Immature natural killer cell (primary cell): ENCODE data around the gene FMN1. TPM values are rescaled to one million over a fixed set of nuclear protein-coding genes. Genes with fewer than 3 reads are reported as not detected.

Experiments used
- DNase-seq, 3 donors: peaks; one replicate each; pipeline ENCODE4 v3.0.0; 2022; ENCODE audit warnings: mixed read lengths in 1 of 3
- H3K27ac Mint-ChIP-seq, 6 donors: one replicate each; pipeline ENCODE4 v1.8.0; 2020; ENCODE audit warnings: mixed read lengths in 6 of 6, mild to moderate bottlenecking in 5 of 6, inconsistent platforms in 4 of 6, moderate library complexity in 3 of 6
- H3K27me3 Mint-ChIP-seq, 3 donors: one replicate each; pipeline ENCODE4 v1.8.0; 2020 to 2021; ENCODE audit warnings: low read depth in 3 of 3, mild to moderate bottlenecking in 3 of 3, mixed read lengths in 3 of 3, moderate library complexity in 3 of 3, inconsistent platforms in 1 of 3
- H3K36me3 Mint-ChIP-seq, 3 donors: one replicate each; pipeline ENCODE4 v1.8.0; 2020; ENCODE audit warnings: mixed read lengths in 3 of 3, inconsistent platforms in 2 of 3, mild to moderate bottlenecking in 2 of 3
- H3K4me1 Mint-ChIP-seq, 2 donors: one replicate each; pipeline ENCODE4 v1.8.0; 2020; ENCODE audit warnings: inconsistent platforms in 2 of 2, mild to moderate bottlenecking in 2 of 2, mixed read lengths in 2 of 2, moderate library complexity in 1 of 2
- H3K4me3 Mint-ChIP-seq, 5 donors: one replicate each; pipeline ENCODE4 v1.8.0; 2020; ENCODE audit warnings: mild to moderate bottlenecking in 5 of 5, mixed read lengths in 5 of 5, inconsistent platforms in 3 of 5, moderate library complexity in 3 of 5
- H3K9me3 Mint-ChIP-seq, 6 donors: one replicate each; pipeline ENCODE4 v1.8.0; 2020; ENCODE audit warnings: mild to moderate bottlenecking in 6 of 6, mixed read lengths in 6 of 6, inconsistent platforms in 4 of 6, moderate library complexity in 3 of 6
- polyA plus RNA-seq, 3 donors: library from polyadenylated mRNA; unstranded; fragments of 300-500 nt; fragmentation: Illumina TruSeq; gene quantifications; one replicate each; pipeline ENCODE4 v1.2.3, GENCODE V29; 2021

The FMN1 gene
- polyA plus RNA-seq, 3 donors from 2014 or later: not detected

DNA sequence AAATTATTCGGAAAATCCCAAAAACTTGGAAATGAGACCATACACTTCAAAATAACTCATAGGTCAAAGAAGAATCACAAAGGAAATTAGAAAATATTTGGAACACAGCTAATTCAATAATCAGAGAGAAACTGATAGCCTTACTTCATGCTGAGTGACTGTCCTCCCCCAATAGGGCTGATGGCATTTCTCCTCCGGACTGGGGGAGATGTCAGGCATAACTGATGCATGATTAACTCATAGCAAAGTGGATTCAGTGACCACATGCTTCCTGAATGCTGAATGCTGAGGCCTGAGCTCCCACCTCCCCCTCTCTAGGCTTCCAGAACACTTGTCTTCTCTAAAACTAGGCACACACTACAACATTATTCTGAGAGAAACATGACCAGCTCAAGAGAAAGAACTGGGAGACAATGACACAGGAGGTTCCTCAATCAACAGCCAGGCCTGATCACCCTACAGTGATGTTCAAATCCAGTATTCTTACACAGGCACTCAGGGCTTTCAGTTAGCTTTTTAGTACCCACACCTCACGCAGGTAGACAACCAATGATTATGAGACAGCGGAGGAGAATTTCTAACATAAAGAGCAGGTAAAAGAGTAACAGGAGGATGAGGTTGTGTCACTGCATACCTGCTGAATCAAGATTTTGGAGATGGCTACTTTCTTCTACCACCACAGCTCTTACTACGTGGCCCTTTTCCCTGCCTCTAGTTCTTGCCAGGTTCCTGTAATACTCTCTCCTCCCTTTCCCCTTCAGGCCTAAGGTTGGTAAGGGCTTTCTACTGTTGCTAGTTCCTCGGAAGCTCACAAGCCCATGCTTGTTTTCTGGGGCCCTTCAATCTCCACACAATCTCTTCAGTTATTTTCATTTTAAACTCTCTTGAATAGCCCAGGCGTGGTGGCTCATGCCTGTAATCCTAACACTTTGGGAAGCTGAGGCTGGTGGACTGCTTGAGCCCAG is 96.1 kb downstream of the FMN1 start:
- Mint-ChIP-seq H3K4me3 (no peak overlapping the region), H3K36me3 (no peaks in the 10 kb centered on the region), H3K9me3 (peaks cover 0 to 5% (median 0%) of the 10 kb centered on the region in 6 donors), H3K27ac (no peak overlapping the region), H3K4me1 (peaks cover 0 to under 1% of the 10 kb centered on the region in 2 donors), H3K27me3 (peaks cover 0 to 4% (median 0%) of the 10 kb centered on the region in 3 donors)
- no peak for DNase-seq

DNA sequence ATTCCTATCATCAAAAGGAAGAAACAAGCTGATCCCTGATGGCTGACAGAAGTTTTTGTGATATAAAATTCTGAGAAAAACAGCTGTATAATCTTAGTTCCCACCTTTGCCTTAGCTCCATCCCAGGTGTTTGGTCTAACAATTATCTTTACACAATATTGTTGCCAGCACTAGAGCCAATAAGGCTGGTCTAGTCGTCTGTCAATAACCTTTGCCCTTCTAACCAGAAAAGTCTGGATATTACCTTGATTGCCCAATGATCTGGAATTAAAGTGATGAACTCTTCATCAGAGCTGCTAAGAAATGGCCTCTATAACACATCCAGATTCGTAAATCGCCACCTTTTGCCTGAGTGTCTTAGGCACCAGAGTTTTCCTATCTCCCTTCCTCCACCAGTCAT is 98.4 kb downstream of the FMN1 start:
- Mint-ChIP-seq H3K36me3 (no peaks in the 10 kb centered on the region), H3K4me3 (no peak overlapping the region)

DNA sequence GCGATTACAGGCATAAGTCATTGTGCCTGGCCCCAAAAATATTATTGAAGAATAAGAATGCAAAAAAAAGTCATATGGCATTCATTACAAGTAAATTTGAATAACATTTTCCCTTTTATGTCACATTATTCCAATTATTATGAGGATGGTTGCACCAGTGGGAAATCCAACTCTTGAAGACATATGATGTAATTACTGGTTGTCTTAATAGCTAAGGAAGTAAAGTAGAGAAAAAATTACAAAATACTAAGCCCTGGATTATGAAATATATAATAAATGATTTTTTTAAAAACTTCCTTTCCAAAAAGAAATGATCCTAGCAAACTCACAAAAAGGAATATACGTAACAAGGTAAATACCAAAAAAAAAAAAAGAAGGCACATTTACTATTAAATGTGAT is 98.9 kb downstream of the FMN1 start:
- Mint-ChIP-seq H3K9me3 (peaks cover 0 to 5% (median 0%) of the 10 kb centered on the region in 6 donors), H3K27ac (no peak overlapping the region), H3K36me3 (no peaks in the 10 kb centered on the region), H3K4me3 (no peak overlapping the region), H3K4me1 (peaks cover 0 to 16% of the 10 kb centered on the region in 2 donors), H3K27me3 (peaks cover 0 to 4% (median 0%) of the 10 kb centered on the region in 3 donors)
- no peak for DNase-seq

More for the DNA sequence above, 98.4 kb downstream of the FMN1 start:
- peaks cover 0 to 4% (median 0%) of the 10 kb centered on the region in 3 donors for H3K27me3 Mint-ChIP-seq
- H3K27ac Mint-ChIP-seq: no peak overlapping the region
- H3K9me3 Mint-ChIP-seq: peaks cover 0 to 5% (median 0%) of the 10 kb centered on the region in 6 donors
- peaks cover 0 to 11% of the 10 kb centered on the region in 2 donors for H3K4me1 Mint-ChIP-seq
- no peak for DNase-seq

DNA sequence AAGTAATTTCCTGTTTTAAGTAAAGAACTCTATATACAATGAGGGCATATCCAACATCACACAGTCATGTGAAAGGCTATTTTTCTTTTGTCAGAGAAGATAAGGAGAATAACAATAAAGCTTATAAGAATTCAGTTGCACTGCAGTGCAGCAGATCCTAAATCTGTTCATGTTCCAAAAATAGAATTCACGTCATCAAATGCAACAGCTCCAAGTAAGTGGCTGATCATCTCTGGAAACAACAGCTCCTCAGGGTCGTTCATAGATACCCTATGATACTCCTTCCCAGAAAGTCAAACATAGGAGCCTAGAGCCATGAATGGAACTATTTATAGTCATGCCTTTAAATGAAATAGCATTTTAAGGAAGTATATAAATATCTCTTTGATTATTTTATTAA is 100.2 kb downstream of the FMN1 start:
- Mint-ChIP-seq H3K9me3 (peaks cover 0 to 5% (median 0%) of the 10 kb centered on the region in 6 donors), H3K27ac (no peak overlapping the region), H3K36me3 (no peaks in the 10 kb centered on the region), H3K4me1 (peaks cover 0 to 21% of the 10 kb centered on the region in 2 donors), H3K4me3 (no peak overlapping the region), H3K27me3 (no peaks in the 10 kb centered on the region)
- DNase-seq: no peak

DNA sequence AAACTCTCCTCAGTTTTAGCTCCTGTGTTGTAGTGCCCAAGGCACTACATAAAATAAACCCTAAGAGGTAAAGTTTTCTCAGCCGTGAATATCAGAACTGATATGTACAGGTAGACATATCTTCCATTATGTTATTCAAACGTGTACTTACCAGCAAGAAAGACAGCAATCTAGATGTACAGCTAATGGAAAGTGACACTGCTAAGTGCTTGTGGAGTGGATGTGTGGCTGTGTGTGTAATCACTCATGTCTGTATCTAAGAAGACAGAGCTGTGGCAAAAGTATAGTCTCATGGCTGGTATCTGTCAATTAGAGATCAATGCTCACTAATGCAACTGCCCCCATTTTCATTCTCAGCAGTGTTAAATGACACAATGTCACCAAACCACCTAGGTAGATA is 101.3 kb downstream of the FMN1 start:
- Mint-ChIP-seq H3K4me3 (no peak overlapping the region), H3K4me1 (peaks cover 0 to 25% of the 10 kb centered on the region in 2 donors), H3K27ac (no peak overlapping the region), H3K36me3 (no peaks in the 10 kb centered on the region), H3K9me3 (peaks cover 0 to 4% (median 0%) of the 10 kb centered on the region in 6 donors), H3K27me3 (no peaks in the 10 kb centered on the region)
- DNase-seq: no peak

DNA sequence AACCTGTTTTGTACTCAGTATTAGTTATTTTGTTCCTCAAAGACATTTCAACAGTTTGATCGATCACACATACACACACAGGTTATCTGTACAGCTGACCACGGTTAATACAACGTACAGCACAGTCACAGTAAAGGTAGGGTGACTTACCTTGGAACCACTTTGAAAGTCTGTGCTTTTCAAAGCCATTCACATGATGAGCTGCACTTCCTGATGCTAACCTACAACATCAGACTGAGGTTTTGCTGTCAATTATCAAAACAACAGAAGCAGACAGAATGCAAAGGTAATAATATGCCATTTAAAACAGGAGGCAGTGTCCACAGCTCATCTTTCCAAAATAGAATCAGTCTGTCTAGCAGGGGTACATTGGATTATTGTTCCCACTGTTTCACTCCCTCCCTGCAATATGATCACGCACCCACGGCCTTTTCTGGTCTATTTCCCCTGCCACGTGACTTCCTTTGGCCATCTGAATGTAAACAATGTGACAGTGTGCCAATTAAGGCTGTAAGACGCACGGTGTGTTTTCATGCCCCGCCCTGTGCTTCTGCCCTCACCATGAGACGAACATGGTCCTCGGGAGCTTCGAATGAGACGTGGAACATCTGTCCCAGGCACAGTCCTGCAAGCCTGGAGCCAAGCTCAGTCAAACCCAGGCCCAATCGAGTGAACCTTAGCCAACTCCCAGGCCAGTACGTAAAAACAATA is 102.4 kb downstream of the FMN1 start:
- Mint-ChIP-seq H3K36me3 (no peaks in the 10 kb centered on the region), H3K27me3 (peaks cover 0 to 2% (median 0%) of the 10 kb centered on the region in 3 donors), H3K27ac (peak overlapping the region in 1 of 6 donors; percentile 76), H3K4me3 (peak overlapping the region in 2 of 5 donors; percentile 23 to 38), H3K9me3 (peaks cover 0 to 4% (median 0%) of the 10 kb centered on the region in 6 donors), H3K4me1 (peaks cover 0 to 25% of the 10 kb centered on the region in 2 donors)
- DNase-seq: no peak

DNA sequence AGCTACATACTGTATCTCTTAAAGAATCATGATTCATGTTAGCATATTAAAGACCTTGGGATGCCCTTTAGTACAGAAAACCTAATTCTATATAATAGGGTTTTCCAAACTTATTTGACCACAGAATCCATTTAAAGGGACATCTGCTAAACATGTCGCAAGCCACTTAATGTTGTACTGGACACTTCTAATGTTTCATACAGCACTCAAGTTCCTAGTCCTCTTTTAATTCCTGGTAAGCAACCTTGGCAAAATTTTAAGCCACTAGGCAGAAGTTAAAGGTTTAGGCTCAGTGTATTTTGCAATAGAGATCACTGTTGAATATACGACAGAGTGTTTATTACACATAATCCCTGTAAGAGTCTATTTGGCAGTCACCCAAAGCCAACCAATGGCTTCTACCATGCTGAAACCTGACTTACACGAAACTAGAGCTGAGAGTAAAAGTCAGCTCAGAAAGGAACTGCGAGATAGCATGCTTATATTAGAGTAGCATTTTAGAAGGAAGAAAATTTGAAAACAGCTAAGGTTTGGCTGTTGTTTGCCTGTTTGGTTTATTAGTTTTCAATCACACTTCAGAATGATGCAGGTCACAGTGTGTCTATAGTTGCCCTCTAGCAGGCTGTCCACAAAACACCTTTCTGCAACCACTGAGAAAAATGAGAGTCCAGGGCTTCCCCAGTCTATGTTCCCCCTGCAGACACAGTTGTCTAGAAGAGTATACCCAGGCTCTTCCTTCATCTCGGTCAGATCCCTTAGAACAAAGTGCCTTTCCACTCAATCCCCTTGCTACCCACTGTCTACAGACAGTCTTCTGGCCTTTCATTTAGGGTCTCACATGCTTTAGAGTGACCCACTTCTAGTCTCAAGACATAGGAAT is 104.4 kb downstream of the FMN1 start:
- DNase-seq: no peak
- Mint-ChIP-seq H3K27me3 (peaks cover 0 to 2% (median 2%) of the 10 kb centered on the region in 3 donors), H3K27ac (peak overlapping the region in 1 of 6 donors; percentile 48), H3K4me1 (peaks cover 0 to 30% of the 10 kb centered on the region in 2 donors), H3K36me3 (no peaks in the 10 kb centered on the region), H3K9me3 (no peaks in the 10 kb centered on the region), H3K4me3 (peak overlapping the region in 1 of 5 donors; percentile 60)

DNA sequence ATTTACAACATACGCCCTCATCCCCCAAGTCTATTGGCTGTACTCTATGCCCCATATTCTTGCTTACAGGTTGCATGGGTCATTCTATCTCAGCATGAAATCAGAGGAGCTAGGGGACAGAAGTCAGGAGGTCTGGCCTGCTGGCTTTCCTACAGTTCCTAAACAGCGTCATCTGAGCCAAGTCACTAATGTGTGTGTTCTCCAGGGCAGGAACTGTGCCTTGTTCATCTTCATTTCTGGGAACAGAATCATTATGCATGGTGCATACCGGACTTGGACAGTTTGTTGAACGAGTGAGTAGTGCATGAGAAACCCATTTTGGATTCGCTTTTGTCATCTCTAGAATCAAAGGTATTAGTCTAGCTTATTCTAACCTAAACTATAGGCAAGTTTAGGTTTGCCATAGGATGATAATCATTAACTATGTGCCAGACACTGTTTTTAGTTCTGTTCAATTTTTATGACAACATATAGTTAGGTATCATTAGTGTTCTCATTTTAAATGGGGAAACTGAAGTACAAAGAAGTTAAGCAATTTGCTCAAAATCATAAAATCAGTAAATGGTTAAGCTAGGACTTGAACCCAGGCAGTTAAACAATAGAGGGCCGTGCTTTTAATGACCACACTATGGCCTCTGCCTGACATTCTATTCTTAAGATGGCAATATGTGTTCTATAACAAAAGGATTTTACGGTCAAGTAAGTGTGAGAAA is 105.2 kb downstream of the FMN1 start:
- Mint-ChIP-seq H3K36me3 (no peaks in the 10 kb centered on the region), H3K27ac (no peak overlapping the region), H3K4me1 (peaks cover 0 to 30% of the 10 kb centered on the region in 2 donors), H3K27me3 (peaks cover 0 to 2% (median 2%) of the 10 kb centered on the region in 3 donors), H3K4me3 (no peak overlapping the region), H3K9me3 (no peaks in the 10 kb centered on the region)
- no peak for DNase-seq

DNA sequence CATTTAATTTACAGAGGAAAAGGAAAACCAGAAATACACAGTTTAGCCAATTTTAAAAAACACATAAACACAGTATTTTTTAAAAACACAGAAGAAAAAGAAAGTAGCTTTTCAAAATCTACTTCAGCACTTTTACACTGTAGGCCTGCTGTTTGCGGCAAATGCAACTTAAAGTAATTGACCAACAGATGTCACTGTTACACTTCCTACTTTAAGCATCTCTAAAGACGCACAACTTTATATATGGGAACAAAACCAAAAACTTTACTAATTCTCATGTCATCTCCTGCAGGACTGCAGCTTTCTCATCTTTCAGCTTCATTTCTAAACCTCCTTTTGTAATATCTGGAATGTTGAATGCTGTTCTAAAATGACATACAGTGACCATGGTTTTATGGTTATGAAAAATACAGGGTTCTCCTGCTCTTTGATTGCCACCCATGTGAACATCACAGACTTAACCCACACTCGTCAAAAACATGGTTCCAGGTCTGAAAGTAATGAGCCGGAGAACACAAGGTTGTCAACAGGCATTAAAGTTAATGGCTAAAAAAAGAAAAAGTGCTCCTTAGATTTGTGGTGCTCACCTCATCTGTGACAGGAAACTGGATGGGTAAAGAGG is 107.9 kb downstream of the FMN1 start:
- Mint-ChIP-seq H3K27ac (no peak overlapping the region), H3K36me3 (no peaks in the 10 kb centered on the region), H3K9me3 (no peaks in the 10 kb centered on the region), H3K4me3 (no peak overlapping the region), H3K27me3 (peaks cover 0 to 2% (median 2%) of the 10 kb centered on the region in 3 donors), H3K4me1 (peaks cover 0 to 20% of the 10 kb centered on the region in 2 donors)
- peak; percentile 12 to 31 (median 19) for DNase-seq

DNA sequence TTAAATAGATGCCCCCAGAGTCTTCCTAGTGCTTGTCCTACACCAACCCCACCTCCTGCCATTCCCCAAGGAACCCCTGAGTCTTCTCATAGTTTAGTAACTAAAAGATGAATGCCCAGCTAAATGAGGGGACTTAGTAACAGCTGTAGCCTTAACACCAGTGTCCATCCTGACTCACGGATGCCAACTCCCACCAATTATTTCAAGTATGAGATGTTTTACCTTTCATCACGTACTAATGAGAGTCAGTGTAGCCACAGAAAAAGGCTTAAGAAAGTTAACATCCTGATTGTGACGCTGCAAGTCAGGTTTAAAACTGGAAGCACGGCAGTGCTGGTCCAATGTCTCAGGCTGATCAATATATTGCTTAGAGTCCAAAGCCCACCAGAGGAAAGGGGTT is 109.9 kb downstream of the FMN1 start:
- H3K27me3 Mint-ChIP-seq: peaks cover 0 to 2% (median 2%) of the 10 kb centered on the region in 3 donors

DNA sequence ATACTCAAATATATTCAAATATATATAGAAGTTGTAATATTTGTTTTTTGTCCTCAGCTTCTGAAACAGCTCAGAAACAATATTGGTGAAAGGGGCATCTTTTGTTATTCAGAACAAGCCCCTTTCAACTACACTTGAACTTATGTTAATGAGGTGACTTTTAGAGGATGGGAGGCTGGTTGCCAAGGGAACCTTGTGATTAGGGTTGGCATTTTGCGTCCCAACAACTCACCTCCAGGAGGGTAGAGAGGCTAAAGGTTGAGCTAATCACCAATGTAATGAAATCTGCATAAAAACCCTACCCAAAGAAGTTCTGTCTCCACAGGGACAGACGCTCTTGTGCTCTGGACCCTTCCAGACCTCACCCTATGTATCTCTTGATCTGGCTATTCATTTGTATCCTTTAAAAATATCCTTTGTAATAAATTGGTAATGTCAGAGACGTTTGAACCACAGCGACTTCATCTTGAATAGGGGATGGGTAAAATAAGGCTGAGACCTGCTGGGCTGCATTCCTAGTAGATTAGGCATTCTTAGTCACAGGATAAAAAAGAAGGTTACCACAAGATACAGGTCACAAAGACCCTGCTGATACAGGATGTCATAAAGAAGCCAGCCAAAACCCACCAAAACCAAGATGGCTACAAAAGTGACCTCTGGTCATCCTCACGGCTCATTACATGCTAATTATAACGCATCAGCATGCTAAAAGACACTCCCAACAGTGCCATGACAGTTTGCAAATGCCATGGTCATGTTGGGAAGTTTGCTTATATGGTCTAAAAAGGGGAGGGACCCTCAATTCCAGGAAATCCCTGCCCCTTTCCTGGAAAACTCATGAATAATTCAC is 111.1 kb downstream of the FMN1 start:
- no peak overlapping the region for H3K4me3 Mint-ChIP-seq
- H3K27me3 Mint-ChIP-seq: peaks cover 0 to 2% (median 2%) of the 10 kb centered on the region in 3 donors
- H3K9me3 Mint-ChIP-seq: no peaks in the 10 kb centered on the region
- H3K4me1 Mint-ChIP-seq: peaks cover 0 to 5% of the 10 kb centered on the region in 2 donors
- H3K27ac Mint-ChIP-seq: no peak overlapping the region
- no peaks in the 10 kb centered on the region for H3K36me3 Mint-ChIP-seq
- DNase-seq: no peak

More for the DNA sequence above, 109.9 kb downstream of the FMN1 start:
- DNase-seq: no peak
- H3K27ac Mint-ChIP-seq: no peak overlapping the region
- no peaks in the 10 kb centered on the region for H3K36me3 Mint-ChIP-seq
- H3K4me1 Mint-ChIP-seq: peaks cover 0 to 8% of the 10 kb centered on the region in 2 donors
- H3K9me3 Mint-ChIP-seq: no peaks in the 10 kb centered on the region
- no peak overlapping the region for H3K4me3 Mint-ChIP-seq

DNA sequence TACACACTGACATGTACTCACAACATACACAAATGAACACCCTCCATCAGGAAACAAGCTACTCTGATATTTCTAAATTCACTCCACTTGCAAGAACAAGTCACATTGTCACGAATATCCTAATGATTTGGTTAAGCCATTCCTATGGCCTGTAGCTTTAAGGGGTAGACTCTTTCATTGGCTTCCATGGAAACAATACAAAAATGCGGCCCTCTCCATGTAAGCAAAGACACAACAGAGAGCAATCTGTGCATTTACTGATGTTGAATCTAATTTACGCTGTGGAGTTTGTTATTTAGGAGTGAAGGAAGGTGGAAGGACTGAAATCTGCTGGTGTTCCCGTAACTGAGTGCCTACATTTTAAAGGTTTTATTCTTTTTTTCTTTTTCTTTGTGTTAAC is 114.5 kb downstream of the FMN1 start:
- Mint-ChIP-seq H3K4me3 (no peak overlapping the region), H3K27ac (no peak overlapping the region), H3K4me1 (no peaks in the 10 kb centered on the region), H3K9me3 (no peaks in the 10 kb centered on the region), H3K27me3 (no peaks in the 10 kb centered on the region), H3K36me3 (no peaks in the 10 kb centered on the region)
- DNase-seq: no peak
